GM13976 (cell line): Measurements from ENCODE around the gene PNMT.

ENCODE experiments used
- DNase-seq: peaks from one replicate; pipeline ENCODE4 v3.0.0; 2012; ENCODE audit warnings: low spot score
- in situ Hi-C: fragments of 300-500 bp; cut with MboI; formaldehyde crosslinking; loops from one replicate; pipeline ENCODE4 v1.12.0; 2022; ENCODE audit warnings: low sequenced_read_pairs, mixed read lengths, inconsistent platforms; ENCODE audit not compliant: unreplicated experiment
- TF ChIP-seq, protein P1 (sequence below): IDR thresholded peaks from 2 replicates; pipeline ENCODE4 v1.5.1; 2012; ENCODE audit warnings: borderline replicate concordance, mild to moderate bottlenecking; ENCODE audit not compliant: insufficient read depth; ENCODE audit errors: extremely low read depth, missing control alignments, control extremely low read depth

Gene PNMT

DNA sequence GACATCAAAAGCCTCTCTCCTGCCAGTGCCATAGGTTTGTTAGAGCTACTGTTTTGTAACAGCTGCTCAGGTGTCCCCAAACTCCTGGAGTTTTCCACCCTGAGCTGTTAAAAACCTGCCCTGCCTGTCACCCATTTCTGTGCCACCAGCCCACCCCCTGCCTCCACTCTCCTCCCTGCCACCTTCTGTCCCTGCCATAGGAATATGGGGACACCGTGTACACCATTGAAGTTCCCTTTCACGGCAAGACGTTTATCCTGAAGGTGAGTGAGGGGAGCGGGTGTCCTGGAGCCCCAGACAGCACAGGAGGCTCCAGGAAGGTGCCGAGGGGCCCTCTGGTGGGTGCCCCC, 8.3 kb upstream of the PNMT start:
- TF ChIP-seq, protein P1, sequence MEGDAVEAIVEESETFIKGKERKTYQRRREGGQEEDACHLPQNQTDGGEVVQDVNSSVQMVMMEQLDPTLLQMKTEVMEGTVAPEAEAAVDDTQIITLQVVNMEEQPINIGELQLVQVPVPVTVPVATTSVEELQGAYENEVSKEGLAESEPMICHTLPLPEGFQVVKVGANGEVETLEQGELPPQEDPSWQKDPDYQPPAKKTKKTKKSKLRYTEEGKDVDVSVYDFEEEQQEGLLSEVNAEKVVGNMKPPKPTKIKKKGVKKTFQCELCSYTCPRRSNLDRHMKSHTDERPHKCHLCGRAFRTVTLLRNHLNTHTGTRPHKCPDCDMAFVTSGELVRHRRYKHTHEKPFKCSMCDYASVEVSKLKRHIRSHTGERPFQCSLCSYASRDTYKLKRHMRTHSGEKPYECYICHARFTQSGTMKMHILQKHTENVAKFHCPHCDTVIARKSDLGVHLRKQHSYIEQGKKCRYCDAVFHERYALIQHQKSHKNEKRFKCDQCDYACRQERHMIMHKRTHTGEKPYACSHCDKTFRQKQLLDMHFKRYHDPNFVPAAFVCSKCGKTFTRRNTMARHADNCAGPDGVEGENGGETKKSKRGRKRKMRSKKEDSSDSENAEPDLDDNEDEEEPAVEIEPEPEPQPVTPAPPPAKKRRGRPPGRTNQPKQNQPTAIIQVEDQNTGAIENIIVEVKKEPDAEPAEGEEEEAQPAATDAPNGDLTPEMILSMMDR: no peak
- DNase-seq: no peak
- in situ Hi-C loops: no loop called here

DNA sequence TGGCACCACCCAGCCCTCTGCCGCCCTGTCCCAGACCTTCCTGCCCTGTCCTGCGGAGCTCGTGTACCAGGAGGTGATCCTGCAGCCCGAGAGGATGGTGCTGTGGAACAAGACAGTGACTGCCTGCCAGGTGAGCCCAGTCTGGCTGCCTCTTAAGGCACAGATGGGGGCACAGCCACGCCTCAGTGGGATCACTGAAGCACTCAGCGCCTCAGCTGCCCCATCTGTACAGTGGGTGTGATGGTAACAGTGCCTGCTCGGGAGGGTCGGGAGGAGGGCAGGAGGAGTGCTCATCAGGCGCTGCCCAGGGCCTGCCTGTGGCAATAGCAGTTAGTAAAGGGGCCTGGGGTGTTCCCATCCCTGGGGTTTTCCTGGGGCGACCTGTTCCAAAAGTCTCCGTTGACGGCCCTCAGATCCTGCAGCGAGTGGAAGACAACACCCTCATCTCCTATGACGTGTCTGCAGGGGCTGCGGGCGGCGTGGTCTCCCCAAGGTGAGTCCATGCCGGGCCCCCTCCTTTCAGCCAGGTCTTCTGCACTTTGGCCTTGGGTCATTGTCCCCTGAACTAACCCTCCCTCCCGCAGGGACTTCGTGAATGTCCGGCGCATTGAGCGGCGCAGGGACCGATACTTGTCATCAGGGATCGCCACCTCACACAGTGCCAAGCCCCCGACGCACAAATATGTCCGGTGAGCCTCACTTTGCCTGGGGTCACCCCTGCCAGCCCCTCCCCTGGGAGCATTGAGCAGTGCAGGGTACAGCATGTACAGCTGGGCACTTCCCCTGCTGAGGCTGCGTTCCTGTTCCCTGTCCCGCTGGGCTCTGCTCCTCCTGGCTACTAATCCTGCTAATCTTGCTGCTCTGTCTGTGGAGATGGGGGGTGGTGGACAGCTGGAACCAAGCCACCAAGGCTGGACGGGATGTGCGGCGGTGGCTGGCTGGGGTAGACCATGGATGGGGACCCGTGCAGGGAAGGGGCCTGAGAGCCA, 7.6 kb upstream of the PNMT start:
- TF ChIP-seq, protein P1: no peak
- DNase-seq: no peak
- in situ Hi-C loops: no loop called here

DNA sequence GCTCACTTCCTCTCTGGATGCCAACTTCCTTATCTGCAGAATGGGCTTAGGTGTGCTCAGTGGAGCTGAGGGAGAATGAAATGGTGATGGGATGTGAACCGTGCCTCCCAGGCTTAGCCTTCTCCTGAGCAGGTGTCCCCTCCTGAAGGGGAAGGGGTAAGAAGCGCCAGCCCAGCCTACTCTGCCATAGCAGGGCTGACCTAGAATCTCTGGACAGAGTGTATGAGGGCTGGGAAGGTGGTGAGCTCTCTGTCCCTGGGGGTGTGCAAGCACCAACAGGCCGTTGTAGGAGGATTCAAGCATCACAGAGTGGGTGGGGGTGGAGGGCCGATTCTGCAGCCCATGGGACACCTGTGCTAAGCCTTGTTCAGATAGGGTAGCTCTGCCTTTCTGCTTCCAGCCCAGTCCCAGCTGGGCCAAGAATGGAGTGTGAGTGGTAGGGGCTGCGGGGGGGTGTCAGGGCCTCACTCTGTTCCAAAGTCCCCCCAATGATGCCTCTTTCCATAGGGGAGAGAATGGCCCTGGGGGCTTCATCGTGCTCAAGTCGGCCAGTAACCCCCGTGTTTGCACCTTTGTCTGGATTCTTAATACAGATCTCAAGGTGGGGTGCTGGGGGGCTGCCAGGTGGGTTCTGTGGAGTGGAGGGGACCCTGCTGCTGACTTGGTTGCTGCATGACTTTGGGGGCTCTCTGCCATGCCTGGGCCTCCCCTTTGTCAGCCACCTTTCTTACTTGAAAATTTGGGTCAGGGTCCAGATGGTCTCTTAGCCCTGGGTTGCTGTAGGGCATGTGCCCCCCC, 6.3 kb upstream of the PNMT start:
- TF ChIP-seq, protein P1: no peak
- DNase-seq: no peak
- in situ Hi-C loops: no loop called here

DNA sequence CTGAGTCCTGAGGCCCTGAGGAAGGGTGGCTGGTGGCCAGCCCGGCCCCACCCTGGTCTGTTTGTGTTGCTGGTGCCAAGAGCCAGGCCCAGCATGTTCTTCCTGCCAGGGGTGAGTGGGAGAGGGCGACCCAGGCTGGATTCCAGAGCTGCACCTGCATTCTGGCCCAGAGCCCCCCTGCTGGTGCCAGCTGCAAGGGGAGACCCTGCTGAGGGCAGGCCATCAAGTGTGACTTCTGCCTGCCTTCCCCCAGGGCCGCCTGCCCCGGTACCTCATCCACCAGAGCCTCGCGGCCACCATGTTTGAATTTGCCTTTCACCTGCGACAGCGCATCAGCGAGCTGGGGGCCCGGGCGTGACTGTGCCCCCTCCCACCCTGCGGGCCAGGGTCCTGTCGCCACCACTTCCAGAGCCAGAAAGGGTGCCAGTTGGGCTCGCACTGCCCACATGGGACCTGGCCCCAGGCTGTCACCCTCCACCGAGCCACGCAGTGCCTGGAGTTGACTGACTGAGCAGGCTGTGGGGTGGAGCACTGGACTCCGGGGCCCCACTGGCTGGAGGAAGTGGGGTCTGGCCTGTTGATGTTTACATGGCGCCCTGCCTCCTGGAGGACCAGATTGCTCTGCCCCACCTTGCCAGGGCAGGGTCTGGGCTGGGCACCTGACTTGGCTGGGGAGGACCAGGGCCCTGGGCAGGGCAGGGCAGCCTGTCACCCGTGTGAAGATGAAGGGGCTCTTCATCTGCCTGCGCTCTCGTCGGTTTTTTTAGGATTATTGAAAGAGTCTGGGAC, 5.5 kb upstream of the PNMT start:
- TF ChIP-seq, protein P1: no peak
- no peak for DNase-seq
- in situ Hi-C loops: no loop called here

DNA sequence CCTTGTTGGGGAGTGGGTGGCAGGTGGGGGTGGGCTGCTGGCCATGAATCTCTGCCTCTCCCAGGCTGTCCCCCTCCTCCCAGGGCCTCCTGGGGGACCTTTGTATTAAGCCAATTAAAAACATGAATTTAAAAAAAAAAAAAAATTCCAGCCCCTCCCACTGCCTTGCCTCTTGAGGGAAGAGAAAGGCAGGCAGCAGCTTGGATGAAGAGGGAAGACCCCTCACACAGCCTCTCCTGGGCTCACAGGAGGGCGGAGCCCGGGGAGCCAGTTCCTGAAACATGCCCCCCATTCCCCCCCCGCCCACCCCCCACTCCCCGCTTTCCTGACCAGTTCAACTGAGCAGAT, 4.9 kb upstream of the PNMT start:
- in situ Hi-C loops: no loop called here
- TF ChIP-seq, protein P1: no peak
- no peak for DNase-seq
